Astrocyte (in vitro differentiated cells and primary cell): ENCODE results near the gene MYO5B. TPM values are rescaled to one million over a fixed set of nuclear protein-coding genes. Genes with fewer than 3 reads are reported as not detected.

Source experiments
- DNase-seq: peaks from one replicate; pipeline ENCODE4 v3.0.0-alpha.2; 2010; ENCODE audit warnings: low read depth
- FAIRE-seq: peaks from 2 replicates; lab custom pipeline; 2011; peaks lifted over from hg19 to GRCh38; lab: Jason Lieb, UNC
- H2AFZ ChIP-seq: 2 replicates; pipeline ENCODE4 v1.6.0; 2012; ENCODE audit warnings: low read depth, low read length, inconsistent platforms
- H3K27ac ChIP-seq: 2 replicates; pipeline ENCODE4 v1.5.1; 2011; ENCODE audit warnings: low read depth, low read length, inconsistent platforms
- H3K27me3 ChIP-seq: 2 replicates; pipeline ENCODE4 v1.6.0; 2011; ENCODE audit warnings: low read length, inconsistent platforms; ENCODE audit not compliant: insufficient read depth
- H3K36me3 ChIP-seq: 2 replicates; pipeline ENCODE4 v1.5.1; 2011; ENCODE audit warnings: low read length, inconsistent platforms; ENCODE audit not compliant: insufficient read depth
- H3K4me1 ChIP-seq: 2 replicates; pipeline ENCODE4 v1.5.1; 2011; ENCODE audit warnings: low read length, inconsistent platforms; ENCODE audit not compliant: insufficient read depth
- H3K4me2 ChIP-seq: 2 replicates; pipeline ENCODE4 v1.6.0; 2012; ENCODE audit warnings: low read length, inconsistent platforms
- H3K4me3 ChIP-seq: 2 replicates; pipeline ENCODE4 v1.5.1; 2011; ENCODE audit warnings: low read depth, mild to moderate bottlenecking, low read length, inconsistent platforms; ENCODE audit not compliant: insufficient read depth
- H3K79me2 ChIP-seq: 2 replicates; pipeline ENCODE4 v1.6.0; 2012; ENCODE audit warnings: mild to moderate bottlenecking, low read length, inconsistent platforms; ENCODE audit not compliant: insufficient read depth
- H3K9ac ChIP-seq: 2 replicates; pipeline ENCODE4 v1.6.0; 2012; ENCODE audit warnings: mild to moderate bottlenecking, low read length, inconsistent platforms
- H3K9me3 ChIP-seq: 2 replicates; pipeline ENCODE4 v1.5.1; 2012; ENCODE audit warnings: low read depth, mild to moderate bottlenecking, low read length, inconsistent platforms; ENCODE audit not compliant: insufficient read depth
- H4K20me1 ChIP-seq: 2 replicates; pipeline ENCODE4 v1.6.0; 2012; ENCODE audit warnings: low read length, inconsistent platforms; ENCODE audit not compliant: insufficient read depth
- H3K27ac Mint-ChIP-seq: one replicate; pipeline ENCODE4 v1.8.0; 2021; ENCODE audit warnings: mild to moderate bottlenecking, mixed read lengths; ENCODE audit not compliant: unreplicated experiment
- H3K27me3 Mint-ChIP-seq: one replicate; pipeline ENCODE4 v1.8.0; 2021; ENCODE audit warnings: low read depth, mixed read lengths; ENCODE audit not compliant: unreplicated experiment
- H3K36me3 Mint-ChIP-seq: one replicate; pipeline ENCODE4 v1.8.0; 2021; ENCODE audit warnings: low read depth, mixed read lengths; ENCODE audit not compliant: unreplicated experiment
- H3K4me1 Mint-ChIP-seq: one replicate; pipeline ENCODE4 v1.8.0; 2021; ENCODE audit warnings: low read depth, mixed read lengths; ENCODE audit not compliant: unreplicated experiment
- H3K4me3 Mint-ChIP-seq: one replicate; pipeline ENCODE4 v1.8.0; 2021; ENCODE audit warnings: mild to moderate bottlenecking, moderate library complexity, mixed read lengths; ENCODE audit not compliant: unreplicated experiment
- H3K9me3 Mint-ChIP-seq: one replicate; pipeline ENCODE4 v1.8.0; 2021; ENCODE audit warnings: mild to moderate bottlenecking, mixed read lengths; ENCODE audit not compliant: unreplicated experiment
- CTCF ChIP-seq: IDR thresholded peaks from 2 replicates; pipeline ENCODE4 v1.5.1; 2011; ENCODE audit warnings: low read depth, mild to moderate bottlenecking, inconsistent platforms, low read length, moderate library complexity; ENCODE audit not compliant: insufficient read depth
- EZH2 ChIP-seq: IDR thresholded peaks from 2 replicates; pipeline ENCODE4 v1.6.1; 2012; ENCODE audit warnings: mild to moderate bottlenecking, low read length, inconsistent platforms; ENCODE audit not compliant: insufficient read depth
- total RNA-seq: library from RNA; stranded (reverse); gene quantifications from 2 replicates; pipeline ENCODE4 v1.2.1, GENCODE V29; 2021

The MYO5B gene
- total RNA-seq, 1 donor from 2014 or later = 8.3 TPM

GRCh38 chr18:50030146-50030545, 164.8 kb downstream of the MYO5B start:
- Histone ChIP-seq H3K27ac (no peak overlapping the region), H3K36me3 (no peaks in the 10 kb centered on the region), H3K4me2 (no peak overlapping the region), H4K20me1 (no peaks in the 10 kb centered on the region), H3K4me3 (no peak overlapping the region), H3K27me3 (peaks cover 20% of the 10 kb centered on the region), H3K79me2 (no peaks in the 10 kb centered on the region), H3K9me3 (no peaks in the 10 kb centered on the region), H3K9ac (no peak overlapping the region), H3K4me1 (no peaks in the 10 kb centered on the region), H2AFZ (no peak overlapping the region)
- Mint-ChIP-seq H3K9me3 (no peaks in the 10 kb centered on the region), H3K4me3 (no peak overlapping the region), H3K27me3 (peaks cover 9% of the 10 kb centered on the region), H3K27ac (no peak overlapping the region), H3K36me3 (no peaks in the 10 kb centered on the region), H3K4me1 (peaks cover 1% of the 10 kb centered on the region)
- TF ChIP-seq EZH2 = no peak
- TF ChIP-seq CTCF = no peak
- no peak for FAIRE-seq
- DNase-seq = no peak

GRCh38 chr18:50027996-50028395, 167.0 kb downstream of the MYO5B start:
- no peak for FAIRE-seq
- Histone ChIP-seq H3K4me1 (no peaks in the 10 kb centered on the region), H2AFZ (no peak overlapping the region), H3K27ac (no peak overlapping the region), H4K20me1 (no peaks in the 10 kb centered on the region), H3K36me3 (no peaks in the 10 kb centered on the region), H3K9me3 (no peaks in the 10 kb centered on the region), H3K27me3 (peaks cover 17% of the 10 kb centered on the region), H3K4me3 (no peak overlapping the region), H3K9ac (no peak overlapping the region), H3K4me2 (no peak overlapping the region), H3K79me2 (no peaks in the 10 kb centered on the region)
- Mint-ChIP-seq H3K4me1 (no peaks in the 10 kb centered on the region), H3K9me3 (no peaks in the 10 kb centered on the region), H3K27ac (no peak overlapping the region), H3K27me3 (peaks cover 10% of the 10 kb centered on the region), H3K4me3 (no peak overlapping the region), H3K36me3 (no peaks in the 10 kb centered on the region)
- DNase-seq = no peak
- TF ChIP-seq CTCF (no peak), EZH2 (no peak)

GRCh38 chr18:50024466-50024865, 170.5 kb downstream of the MYO5B start:
- H3K4me1 Mint-ChIP-seq = no peaks in the 10 kb centered on the region
- no peak overlapping the region for H3K9ac ChIP-seq
- H3K9me3 ChIP-seq = no peaks in the 10 kb centered on the region
- H2AFZ ChIP-seq = no peak overlapping the region
- TF ChIP-seq CTCF = no peak
- no peak for TF ChIP-seq EZH2
- DNase-seq (no peak), FAIRE-seq (no peak)
- H3K27me3 Mint-ChIP-seq = peaks cover 3% of the 10 kb centered on the region
- no peak overlapping the region for H3K27ac Mint-ChIP-seq
- H3K27me3 ChIP-seq = peaks cover 6% of the 10 kb centered on the region
- H3K36me3 ChIP-seq = no peaks in the 10 kb centered on the region
- H3K27ac ChIP-seq = no peak overlapping the region
- H3K79me2 ChIP-seq = no peaks in the 10 kb centered on the region
- H3K9me3 Mint-ChIP-seq = no peaks in the 10 kb centered on the region
- peaks cover 5% of the 10 kb centered on the region for H3K36me3 Mint-ChIP-seq
- no peaks in the 10 kb centered on the region for H4K20me1 ChIP-seq
- no peaks in the 10 kb centered on the region for H3K4me1 ChIP-seq
- no peak overlapping the region for H3K4me2 ChIP-seq
- no peak overlapping the region for H3K4me3 ChIP-seq
- H3K4me3 Mint-ChIP-seq = no peak overlapping the region
